A673 (cell line): ENCODE measurements around the gene UBLCP1. TPM values are rescaled to one million over a fixed set of nuclear protein-coding genes. Genes with fewer than 3 reads are reported as not detected.

Experiments used
- BruUV-seq: library from RNA; stranded (reverse); fragments of 400-500 nt; replicated peaks from 2 replicates; lab custom pipeline; 2021; lab: Mats Ljungman, UMichigan
- CTCF ChIA-PET: fragments of 300-600 bp; sonication (Branson Sonifier 250); formaldehyde crosslinking; loops from one replicate; lab custom pipeline; 2022; ENCODE audit warnings: antibody characterized with exemption; lab: Charles Lee
- POLR2A ChIA-PET: fragments of 300-600 bp; sonication (Branson Sonifier 250); formaldehyde crosslinking; loops from one replicate; lab custom pipeline; 2022; ENCODE audit warnings: antibody characterized with exemption; ENCODE audit not compliant: low non-redundant PET; lab: Charles Lee
- DNase-seq: peaks from one replicate; pipeline ENCODE4 v3.0.0-alpha.2; 2015; ENCODE audit warnings: low spot score
- H3K27ac ChIP-seq: fragments of 200-600 bp; sonication (generic); 2 replicates; pipeline ENCODE4 v1.5.1; 2016; ENCODE audit warnings: mixed run types, low read depth, mild to moderate bottlenecking, mixed read lengths, antibody characterized with exemption, low read length; ENCODE audit not compliant: poor library complexity, severe bottlenecking
- H3K27me3 ChIP-seq: fragments of 200-600 bp; sonication (generic); replicated peaks from 2 replicates; pipeline ENCODE4 v1.6.1; 2017; ENCODE audit warnings: mixed run types, low read depth, mild to moderate bottlenecking, mixed read lengths, antibody characterized with exemption, low read length; ENCODE audit not compliant: insufficient read depth, poor library complexity
- H3K36me3 ChIP-seq: fragments of 200-600 bp; sonication (generic); 2 replicates; pipeline ENCODE4 v1.6.1; 2016; ENCODE audit warnings: mixed run types, mild to moderate bottlenecking, mixed read lengths, antibody characterized with exemption, low read length; ENCODE audit not compliant: insufficient read depth, poor library complexity, severe bottlenecking
- H3K4me1 ChIP-seq: fragments of 200-600 bp; sonication (generic); 2 replicates; pipeline ENCODE4 v1.6.1; 2017; ENCODE audit warnings: mixed run types, mild to moderate bottlenecking, mixed read lengths, antibody characterized with exemption, low read length; ENCODE audit not compliant: insufficient read depth, poor library complexity, severe bottlenecking
- H3K4me3 ChIP-seq: fragments of 200-600 bp; sonication (generic); 2 replicates; pipeline ENCODE4 v1.5.1; 2016; ENCODE audit warnings: low read depth, mixed run types, mild to moderate bottlenecking, mixed read lengths, low read length; ENCODE audit not compliant: poor library complexity, severe bottlenecking
- H3K9me3 ChIP-seq: fragments of 200-600 bp; sonication (generic); 2 replicates; pipeline ENCODE4 v1.6.1; 2016; ENCODE audit warnings: mixed run types, low read depth, mild to moderate bottlenecking, mixed read lengths, antibody characterized with exemption, low read length; ENCODE audit not compliant: poor library complexity, severe bottlenecking
- EZH2 ChIP-seq: fragments of 200-600 bp; sonication (generic); IDR thresholded peaks from 2 replicates; pipeline ENCODE4 v1.6.1; 2017; ENCODE audit warnings: borderline replicate concordance, low read depth, mild to moderate bottlenecking, mixed read lengths, antibody characterized with exemption, low read length; ENCODE audit not compliant: poor library complexity, severe bottlenecking
- intact Hi-C: fragments of 100-400 bp; cut with micrococcal nuclease; formaldehyde crosslinking; loops from one replicate; pipeline ENCODE4 v1.10.0; 2022; ENCODE audit not compliant: unreplicated experiment
- total RNA-seq: library from RNA; stranded (reverse); gene quantifications from 2 replicates; pipeline ENCODE4 v1.2.3, GENCODE V29; 2021
- TF ChIP-seq, protein P1 (sequence below): fragments of 300-800, 200-600 bp; sonication (generic); conservative IDR thresholded peaks from 2 replicates; pipeline ENCODE4 v1.5.1; 2017; ENCODE audit warnings: low read depth, mild to moderate bottlenecking, antibody characterized with exemption, low read length, moderate library complexity, mixed read lengths

UBLCP1 gene
- total RNA-seq, 1 experiment from 2014 or later = 23.8 TPM

DNA sequence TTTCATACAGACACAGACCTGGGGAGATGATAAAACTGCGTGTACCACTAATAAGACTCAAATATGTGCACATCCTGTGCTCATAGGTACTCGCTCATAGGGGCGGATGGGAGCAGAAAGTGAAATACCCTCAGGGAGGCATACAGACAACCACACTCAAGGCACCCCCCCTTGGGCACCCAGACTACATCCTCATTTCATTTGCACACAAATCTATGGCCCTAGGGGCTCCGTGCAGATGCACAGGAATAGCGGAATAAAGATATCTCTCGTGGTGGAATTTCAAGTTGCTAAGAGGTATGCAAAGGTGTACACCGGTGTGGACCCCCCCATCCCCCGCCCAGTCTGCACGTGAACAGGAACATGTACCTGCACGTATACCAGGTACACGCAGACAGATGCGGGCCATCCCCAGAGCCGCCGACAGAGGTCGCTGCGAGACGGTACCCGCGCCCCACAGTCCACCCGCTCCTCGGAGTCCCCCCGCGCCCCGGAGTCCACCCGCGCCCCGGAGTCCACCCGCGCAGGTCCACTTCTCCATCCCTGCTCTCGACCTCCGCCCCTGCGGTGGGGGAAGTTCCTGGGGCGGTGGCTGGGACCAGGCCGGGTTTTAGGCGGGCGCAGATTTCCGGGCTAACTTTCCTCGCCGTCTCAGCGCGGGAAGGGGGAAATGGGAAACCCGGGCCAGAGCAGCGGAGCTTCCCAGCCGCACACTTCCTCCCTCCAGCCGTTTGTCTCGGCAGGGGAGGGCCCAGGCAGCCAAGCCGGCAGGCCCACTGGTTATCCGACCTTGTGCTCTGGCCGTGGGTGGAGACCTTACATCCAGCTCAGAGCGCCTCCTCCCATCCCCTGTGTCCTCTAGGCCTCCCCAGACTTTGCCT lies 68.2 kb downstream of the UBLCP1 start:
- no peak for TF ChIP-seq EZH2
- TF ChIP-seq, protein P1, sequence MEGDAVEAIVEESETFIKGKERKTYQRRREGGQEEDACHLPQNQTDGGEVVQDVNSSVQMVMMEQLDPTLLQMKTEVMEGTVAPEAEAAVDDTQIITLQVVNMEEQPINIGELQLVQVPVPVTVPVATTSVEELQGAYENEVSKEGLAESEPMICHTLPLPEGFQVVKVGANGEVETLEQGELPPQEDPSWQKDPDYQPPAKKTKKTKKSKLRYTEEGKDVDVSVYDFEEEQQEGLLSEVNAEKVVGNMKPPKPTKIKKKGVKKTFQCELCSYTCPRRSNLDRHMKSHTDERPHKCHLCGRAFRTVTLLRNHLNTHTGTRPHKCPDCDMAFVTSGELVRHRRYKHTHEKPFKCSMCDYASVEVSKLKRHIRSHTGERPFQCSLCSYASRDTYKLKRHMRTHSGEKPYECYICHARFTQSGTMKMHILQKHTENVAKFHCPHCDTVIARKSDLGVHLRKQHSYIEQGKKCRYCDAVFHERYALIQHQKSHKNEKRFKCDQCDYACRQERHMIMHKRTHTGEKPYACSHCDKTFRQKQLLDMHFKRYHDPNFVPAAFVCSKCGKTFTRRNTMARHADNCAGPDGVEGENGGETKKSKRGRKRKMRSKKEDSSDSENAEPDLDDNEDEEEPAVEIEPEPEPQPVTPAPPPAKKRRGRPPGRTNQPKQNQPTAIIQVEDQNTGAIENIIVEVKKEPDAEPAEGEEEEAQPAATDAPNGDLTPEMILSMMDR = peak; percentile 85
- H3K36me3 ChIP-seq = no peaks in the 10 kb centered on the region
- POLR2A ChIA-PET = no interaction called here
- no TSS peak for BruUV-seq
- no peak overlapping the region for H3K27ac ChIP-seq
- peak; percentile 27 for DNase-seq
- H3K27me3 ChIP-seq = peaks cover 6% of the 10 kb centered on the region
- no peaks in the 10 kb centered on the region for H3K9me3 ChIP-seq
- H3K4me1 ChIP-seq = no peaks in the 10 kb centered on the region
- CTCF ChIA-PET = interaction anchor here (1.0 kb wide), 1 partner anchor 14 kb away, joined by 3 read pairs; no protein-coding TSS in a partner anchor
- H3K4me3 ChIP-seq = peak overlapping the region; percentile 48
- intact Hi-C loops = loop anchor here (10.0 kb wide), 1 partner anchor 633 kb away; no protein-coding TSS in a partner anchor

DNA sequence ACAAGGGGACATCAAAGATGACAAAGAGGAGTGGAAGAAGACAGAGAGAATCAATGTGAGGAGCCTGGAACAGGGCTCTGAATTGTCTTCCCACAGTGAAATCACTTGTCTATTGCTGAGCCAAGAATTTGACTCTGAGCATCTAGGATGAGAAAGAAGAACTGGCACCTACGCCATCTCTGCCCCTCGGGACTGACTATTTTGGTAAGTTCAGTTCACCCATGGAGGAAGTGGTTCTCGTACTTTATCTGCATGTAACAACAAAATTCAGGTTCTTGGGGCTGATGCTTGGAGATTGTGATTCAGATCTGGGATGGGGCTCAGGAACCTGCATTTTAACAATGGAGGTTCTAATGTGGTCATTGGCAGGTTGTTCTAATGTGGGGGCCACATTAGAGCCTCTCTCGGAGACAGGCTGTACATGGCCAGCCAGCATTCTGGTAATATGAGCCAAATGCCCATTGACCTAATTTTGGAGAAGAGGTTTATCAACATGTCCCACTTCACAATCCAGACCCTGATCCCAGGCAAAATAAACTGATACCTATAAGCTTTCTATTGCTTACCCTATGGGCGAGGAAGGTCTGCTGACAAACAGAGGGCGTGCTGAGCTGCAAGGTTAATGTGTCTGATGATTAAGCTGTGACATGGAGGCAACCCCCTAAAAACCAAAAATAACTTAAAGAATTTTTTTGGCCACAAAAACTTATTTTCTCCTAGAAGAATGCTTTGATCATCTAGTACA lies 69.9 kb downstream of the UBLCP1 start:
- TF ChIP-seq EZH2 = no peak
- TF ChIP-seq, protein P1 = no peak

DNA sequence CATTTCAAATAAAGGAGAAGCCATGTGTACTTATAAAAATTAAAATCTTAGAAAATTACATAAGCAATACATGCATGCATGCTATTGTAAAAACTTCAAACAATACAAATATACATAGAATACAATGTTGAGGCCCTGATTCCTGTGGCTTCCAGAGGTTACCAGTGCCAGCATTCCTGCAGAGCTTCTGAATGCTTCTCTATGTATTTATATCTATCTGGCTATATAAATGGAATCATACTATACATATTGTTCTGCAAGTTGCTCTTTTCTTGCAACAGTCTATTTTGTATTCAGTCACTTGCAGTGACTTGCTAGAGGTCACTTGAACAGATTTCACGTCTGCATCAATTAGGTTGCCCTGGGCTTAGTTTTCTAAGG lies 70.4 kb downstream of the UBLCP1 start:
- intact Hi-C loops = loop anchor here (10.0 kb wide), 1 partner anchor 631 kb away; no protein-coding TSS in a partner anchor
- BruUV-seq = no TSS peak
- POLR2A ChIA-PET = no interaction called here
- H3K4me1 ChIP-seq = no peaks in the 10 kb centered on the region
- H3K9me3 ChIP-seq = no peaks in the 10 kb centered on the region
- no peak for TF ChIP-seq EZH2
- TF ChIP-seq, protein P1 = no peak
- peaks cover 6% of the 10 kb centered on the region for H3K27me3 ChIP-seq
- H3K4me3 ChIP-seq = no peak overlapping the region
- CTCF ChIA-PET = no interaction called here
- no peaks in the 10 kb centered on the region for H3K36me3 ChIP-seq
- no peak overlapping the region for H3K27ac ChIP-seq
- DNase-seq = no peak

More for the DNA sequence above, 69.9 kb downstream of the UBLCP1 start:
- H3K27ac ChIP-seq = no peak overlapping the region
- CTCF ChIA-PET = interaction anchor here (0.7 kb wide), 1 partner anchor 152 kb away, joined by 3 read pairs; no protein-coding TSS in a partner anchor
- BruUV-seq = no TSS peak
- no peaks in the 10 kb centered on the region for H3K9me3 ChIP-seq
- intact Hi-C loops = loop anchor here (10.0 kb wide), 1 partner anchor 632 kb away; no protein-coding TSS in a partner anchor
- DNase-seq = no peak
- H3K36me3 ChIP-seq = no peaks in the 10 kb centered on the region
- H3K4me3 ChIP-seq = no peak overlapping the region
- POLR2A ChIA-PET = no interaction called here
- peaks cover 6% of the 10 kb centered on the region for H3K27me3 ChIP-seq
- H3K4me1 ChIP-seq = no peaks in the 10 kb centered on the region
